NCI-H2227 treated with DMSO at 0.1 percent for 48 hours (cell line): Measurements from ENCODE around the gene AGMAT.
A peak's percentile ranks its signal among the peaks of the same experiment; 100 is the strongest.
"Not testable (repeated sequence)": the region's sequence is repeated elsewhere in the genome, so short reads cannot be mapped to it uniquely, and the experiment has no call there.

Experiments used
- DNase-seq: peaks from one replicate; lab custom pipeline; 2025; lab: John Stamatoyannopoulos, UW

The AGMAT gene

DNA sequence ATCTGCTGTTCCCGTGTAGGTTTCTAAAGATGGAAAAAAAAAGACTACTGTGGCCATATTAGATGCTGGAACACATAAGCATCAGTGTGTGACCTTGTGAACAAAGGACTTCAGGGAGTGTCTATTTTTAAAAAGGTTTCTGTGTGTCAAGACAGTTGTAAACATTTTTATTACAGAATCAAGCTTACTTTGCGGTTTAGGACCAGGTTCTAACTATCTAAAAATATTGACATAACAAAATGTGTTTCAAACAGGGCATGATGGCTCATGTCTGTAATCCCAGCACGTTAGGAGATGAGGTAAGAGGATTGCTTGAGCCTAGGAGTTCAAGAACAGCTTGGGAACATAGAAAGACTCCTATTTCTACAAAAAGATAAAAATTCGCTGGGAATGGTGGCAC is 25.3 kb upstream of the AGMAT start:
- DNase-seq = no peak

DNA sequence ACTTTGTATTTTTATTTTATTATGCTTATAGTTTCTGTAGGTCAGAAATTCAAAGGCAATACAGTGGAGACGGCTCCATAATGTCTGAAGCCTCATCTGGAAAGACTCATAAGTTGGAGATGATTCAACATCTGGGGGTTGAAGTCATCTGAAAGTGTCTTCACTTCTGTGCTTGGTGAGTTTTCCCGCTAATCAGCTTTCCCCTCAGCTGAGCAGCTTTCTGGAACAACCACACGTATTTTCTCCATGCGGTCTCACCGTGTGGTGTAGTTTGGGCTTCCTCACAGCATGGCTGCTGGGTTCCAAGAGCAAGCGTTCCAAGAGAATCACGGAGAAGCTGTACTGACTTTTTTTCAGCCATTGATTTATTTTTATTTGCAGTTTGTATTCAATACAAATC is 24.8 kb upstream of the AGMAT start:
- DNase-seq = no peak

DNA sequence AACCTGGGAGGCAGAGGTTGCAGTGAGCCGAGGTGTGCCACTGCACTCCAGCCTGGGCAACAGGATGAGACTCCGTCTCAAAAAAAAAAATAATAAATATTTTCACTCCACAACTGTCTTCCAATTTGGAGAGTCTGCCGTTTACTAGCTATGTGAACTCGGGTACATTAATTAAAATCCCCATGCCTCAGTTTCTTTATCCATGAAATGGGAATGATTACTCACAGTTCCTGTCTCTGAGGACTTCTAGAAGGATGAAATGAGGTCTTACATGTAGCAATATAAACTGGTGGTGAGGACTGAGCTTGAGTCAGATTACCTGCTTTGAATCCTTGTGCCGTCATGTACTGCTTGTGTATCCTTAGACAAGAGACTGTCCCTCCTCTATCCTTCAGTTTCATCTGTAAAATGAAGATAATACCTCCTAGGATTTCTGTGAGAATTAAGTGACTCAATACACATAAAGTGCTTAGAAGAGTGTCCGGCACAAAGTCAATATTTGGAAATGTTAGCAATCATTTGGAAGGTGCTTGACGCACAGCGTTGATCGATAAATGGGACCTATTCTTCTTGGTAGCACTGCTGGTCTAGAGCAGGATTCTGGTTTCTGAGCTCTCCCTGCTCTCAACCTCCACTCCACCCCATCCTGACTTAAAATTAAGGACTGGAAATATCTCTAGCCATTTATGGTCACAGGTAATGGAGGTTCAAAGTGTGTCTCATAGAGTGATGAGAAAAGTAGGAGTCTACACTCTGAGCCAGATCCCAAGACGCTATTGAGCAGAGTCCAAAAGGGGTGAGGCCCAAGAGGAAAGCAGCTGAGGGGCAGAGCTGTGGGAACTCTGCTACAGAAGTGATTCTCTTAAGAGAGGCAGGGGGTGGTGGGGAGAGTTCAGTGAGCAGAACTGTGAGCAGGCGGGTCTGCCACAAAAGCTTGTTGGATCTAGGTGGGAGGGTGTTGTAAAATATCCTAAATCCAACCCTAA is 20.8 kb upstream of the AGMAT start:
- no peak for DNase-seq

DNA sequence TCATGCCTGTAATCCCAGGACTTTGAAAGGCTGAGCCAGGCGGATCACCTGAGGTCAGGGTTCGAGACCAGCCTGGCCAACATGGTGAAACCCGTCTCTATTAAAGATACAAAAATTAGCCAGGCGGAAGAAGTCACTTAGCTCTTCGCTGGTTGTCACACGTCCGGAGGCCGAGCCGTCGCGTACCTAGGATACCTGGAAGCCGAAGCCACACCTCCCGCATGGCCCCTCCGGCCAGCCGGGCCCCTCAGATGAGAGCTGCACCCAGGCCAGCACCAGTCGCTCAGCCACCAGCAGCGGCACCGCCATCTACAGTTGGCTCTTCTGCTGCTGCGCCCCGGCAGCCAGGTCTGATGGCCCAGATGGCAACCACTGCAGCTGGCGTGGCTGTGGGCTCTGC is 19.5 kb upstream of the AGMAT start:
- DNase-seq = not testable (repeated sequence)

- DNase-seq = not testable (repeated sequence)
Observed at GRCh38 chr1:15603966-15604282, 19.1 kb upstream of the AGMAT start.

GRCh38 chr1:15603050-15603965 is 18.5 kb upstream of the AGMAT start:
- peak; percentile 89 for DNase-seq

DNA sequence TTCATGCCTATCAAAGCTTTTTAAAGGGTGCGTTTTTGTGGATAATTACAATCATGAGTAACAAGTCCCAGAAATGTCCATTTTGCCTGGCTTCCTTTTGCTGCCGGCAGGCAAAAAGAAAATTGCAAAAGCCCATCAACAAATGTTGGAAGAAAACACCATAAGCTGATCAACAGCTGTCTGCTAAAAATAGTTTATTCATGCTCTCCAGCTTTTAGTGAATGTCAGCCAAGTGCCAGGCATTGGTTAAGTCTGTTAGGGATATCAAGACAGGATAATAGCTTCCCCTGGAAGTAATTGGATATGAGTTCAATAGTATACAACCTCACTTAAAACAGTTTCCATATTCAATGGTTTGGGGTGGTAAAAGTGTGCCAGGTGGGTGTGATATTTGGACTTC is 13.6 kb upstream of the AGMAT start:
- no peak for DNase-seq

GRCh38 chr1:15595809-15596617 is 11.2 kb upstream of the AGMAT start:
- no peak for DNase-seq

DNA sequence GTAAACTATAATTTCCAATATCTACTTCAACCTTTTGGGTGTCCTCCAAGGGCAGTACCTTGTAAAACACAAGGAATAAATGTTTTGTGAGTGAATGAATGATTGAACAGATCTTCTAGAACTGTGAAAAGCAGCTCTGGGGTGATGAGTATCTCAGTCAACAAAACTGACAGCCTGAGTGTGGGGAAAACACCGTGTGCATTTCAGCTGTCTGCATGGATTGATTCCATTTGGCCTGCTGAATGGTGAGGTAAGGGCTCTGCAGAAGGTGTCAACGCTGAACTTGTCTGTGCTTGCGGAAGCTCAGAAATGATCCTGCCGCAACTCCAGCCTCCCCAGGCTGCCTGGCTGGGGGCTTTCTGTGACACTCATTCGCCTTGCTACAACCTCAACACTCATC is 7.4 kb upstream of the AGMAT start:
- DNase-seq = no peak

GRCh38 chr1:15583016-15583706 is 1.7 kb downstream of the AGMAT start:
- DNase-seq = no peak

DNA sequence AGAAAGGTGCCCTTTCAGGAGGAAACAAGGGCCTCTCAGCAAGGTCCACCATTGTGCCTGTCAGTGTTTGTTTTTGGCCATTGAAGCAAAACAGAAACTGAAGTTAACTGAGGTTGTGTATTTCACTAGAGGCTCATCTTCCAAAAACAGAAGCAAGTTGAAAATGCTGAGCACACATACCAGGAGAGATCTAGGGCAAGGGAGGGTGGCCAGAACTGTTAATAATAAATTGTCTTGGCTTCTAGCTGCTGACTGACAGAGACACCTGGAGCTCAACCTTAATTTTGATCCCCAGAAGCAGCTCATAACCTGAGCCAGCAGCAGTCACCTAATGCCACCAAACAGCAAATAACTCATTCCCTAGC is 5.2 kb downstream of the AGMAT start:
- no peak for DNase-seq

DNA sequence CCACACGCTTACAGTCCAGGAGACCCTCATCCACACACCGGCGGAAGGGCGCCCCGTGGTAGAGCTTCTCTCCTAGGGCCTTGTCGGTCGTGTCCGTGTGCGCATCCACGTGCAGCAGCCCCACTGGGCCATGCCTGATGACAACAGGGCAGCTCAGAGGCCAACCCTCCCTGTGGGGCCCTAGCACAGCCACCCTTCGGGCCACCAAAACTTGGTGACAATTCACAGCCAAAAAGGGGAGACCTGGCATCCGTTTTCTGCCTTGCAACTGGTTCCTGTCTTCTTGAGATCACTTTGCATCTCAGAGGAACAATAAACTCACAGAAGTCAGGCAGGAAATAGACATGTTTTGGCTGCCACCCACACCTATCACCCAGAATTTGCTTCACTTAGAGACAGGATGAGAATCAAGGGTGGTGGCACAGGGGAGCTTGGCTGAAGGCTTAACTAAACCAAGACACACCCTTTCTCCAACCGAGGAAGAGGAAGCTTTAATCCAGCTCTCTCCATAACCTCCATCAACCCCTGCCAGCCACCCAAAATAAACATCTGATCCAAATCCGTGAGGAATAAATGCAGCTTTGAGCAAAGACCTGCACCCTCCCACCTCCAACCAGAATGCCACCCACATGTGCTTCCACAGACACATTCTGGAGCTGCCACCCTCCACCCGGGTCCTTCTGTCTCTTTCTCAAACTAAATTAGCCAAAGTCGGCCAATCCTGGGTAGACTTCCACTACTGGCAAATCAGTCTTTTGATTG is 5.7 kb downstream of the AGMAT start:
- no peak for DNase-seq

DNA sequence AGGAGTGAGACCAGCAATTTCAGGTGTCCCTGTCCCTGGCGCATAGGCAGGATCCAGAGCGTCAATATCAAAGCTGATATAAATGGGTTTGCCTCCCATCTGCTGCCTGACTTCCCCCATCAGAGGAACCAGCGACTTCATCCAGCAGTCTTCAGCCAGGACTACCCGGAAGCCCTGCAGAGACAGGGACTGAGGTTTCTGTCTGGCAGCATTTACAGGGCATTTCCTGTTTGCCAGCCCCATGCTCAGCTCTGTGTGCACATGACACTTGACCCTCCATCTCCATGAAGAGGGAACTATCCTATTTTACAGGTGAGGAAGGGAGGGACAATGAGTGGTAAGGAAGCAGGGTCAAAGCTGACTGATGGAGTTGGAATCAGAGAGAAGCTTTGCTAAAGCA is 7.2 kb downstream of the AGMAT start:
- DNase-seq = no peak

DNA sequence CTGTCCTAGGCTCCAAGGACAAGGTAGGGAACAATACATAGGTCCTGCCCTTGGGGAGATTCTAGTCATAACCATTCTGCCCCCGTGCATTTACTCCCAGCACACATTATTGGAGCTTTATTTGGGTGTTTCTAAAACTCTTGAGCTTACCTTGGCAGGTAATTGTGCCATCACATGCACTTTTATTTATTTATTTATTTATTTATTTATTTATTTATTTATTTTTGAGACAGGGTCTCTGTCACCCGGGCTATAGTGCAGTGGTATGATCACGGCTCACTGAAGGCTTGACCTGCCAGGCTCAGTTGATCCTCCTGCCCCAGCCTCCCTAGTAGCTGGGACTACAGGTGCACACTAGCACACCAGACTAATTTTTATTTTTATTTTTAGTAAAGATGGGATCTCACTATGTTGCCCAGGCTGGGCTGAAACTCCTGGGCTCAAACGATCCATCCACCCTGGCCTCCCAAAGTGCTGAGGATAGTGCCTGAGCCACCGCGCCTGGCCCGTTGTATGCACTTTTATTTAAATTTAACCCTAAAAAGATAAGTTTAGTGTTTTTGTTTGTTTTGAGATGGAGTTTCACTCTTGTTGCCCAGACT is 9.2 kb downstream of the AGMAT start:
- no peak for DNase-seq

- no peak for DNase-seq
Observed at GRCh38 chr1:15574741-15575140, 10.1 kb downstream of the AGMAT start.

GRCh38 chr1:15573477-15573876 is 11.4 kb downstream of the AGMAT start:
- no peak for DNase-seq

DNA sequence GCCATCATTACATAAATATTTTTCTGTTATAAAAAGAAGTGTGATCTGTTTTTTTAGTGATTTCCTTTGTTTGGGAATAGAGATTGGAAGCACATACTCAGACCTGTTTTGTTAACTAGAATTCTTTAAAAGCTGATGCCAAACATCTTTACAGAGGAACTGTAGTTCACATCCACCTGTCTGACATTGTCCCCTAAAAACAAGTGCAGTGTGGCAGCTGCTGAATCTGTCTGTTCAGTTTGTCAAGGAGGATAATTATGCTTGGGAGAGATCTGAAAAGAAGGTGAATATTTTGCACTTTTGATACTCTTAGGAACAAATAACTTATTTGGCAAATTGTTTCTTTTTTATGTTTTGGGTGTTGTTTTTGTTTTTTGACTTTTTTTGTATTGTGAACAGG is 13.6 kb downstream of the AGMAT start:
- no peak for DNase-seq

GRCh38 chr1:15570861-15571260 is 14.0 kb downstream of the AGMAT start:
- no peak for DNase-seq

GRCh38 chr1:15568387-15569073 is 16.3 kb downstream of the AGMAT start:
- no peak for DNase-seq
